ENCODE results near the gene UQCRHL. TPM values are rescaled to one million over a fixed set of nuclear protein-coding genes. Genes with fewer than 3 reads are reported as not detected.

The UQCRHL gene
- total RNA-seq, 4 donors from 2014 or later, result 1.2 to 2.4 (median 1.2) TPM

GRCh38 chr1:15808955-15809354 lies 1.5 kb upstream of the UQCRHL start:
- Histone ChIP-seq H3K27me3 (no peaks in the 10 kb centered on the region), H3K4me3 (no peak overlapping the region), H3K4me1 (no peaks in the 10 kb centered on the region), H3K36me3 (no peaks in the 10 kb centered on the region), H3K9me3 (no peaks in the 10 kb centered on the region), H3K27ac (no peak overlapping the region)
- TF ChIP-seq, protein P1, sequence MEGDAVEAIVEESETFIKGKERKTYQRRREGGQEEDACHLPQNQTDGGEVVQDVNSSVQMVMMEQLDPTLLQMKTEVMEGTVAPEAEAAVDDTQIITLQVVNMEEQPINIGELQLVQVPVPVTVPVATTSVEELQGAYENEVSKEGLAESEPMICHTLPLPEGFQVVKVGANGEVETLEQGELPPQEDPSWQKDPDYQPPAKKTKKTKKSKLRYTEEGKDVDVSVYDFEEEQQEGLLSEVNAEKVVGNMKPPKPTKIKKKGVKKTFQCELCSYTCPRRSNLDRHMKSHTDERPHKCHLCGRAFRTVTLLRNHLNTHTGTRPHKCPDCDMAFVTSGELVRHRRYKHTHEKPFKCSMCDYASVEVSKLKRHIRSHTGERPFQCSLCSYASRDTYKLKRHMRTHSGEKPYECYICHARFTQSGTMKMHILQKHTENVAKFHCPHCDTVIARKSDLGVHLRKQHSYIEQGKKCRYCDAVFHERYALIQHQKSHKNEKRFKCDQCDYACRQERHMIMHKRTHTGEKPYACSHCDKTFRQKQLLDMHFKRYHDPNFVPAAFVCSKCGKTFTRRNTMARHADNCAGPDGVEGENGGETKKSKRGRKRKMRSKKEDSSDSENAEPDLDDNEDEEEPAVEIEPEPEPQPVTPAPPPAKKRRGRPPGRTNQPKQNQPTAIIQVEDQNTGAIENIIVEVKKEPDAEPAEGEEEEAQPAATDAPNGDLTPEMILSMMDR (IDR thresholded peaks at IDR 0.05 in 4 of 5, conservative IDR thresholded peaks at IDR 0.05 in 1 of 5), result no peak
- DNase-seq, result no peak
- ATAC-seq, result no peak
- in situ Hi-C loops (cut with MboI; ENCODE audit: low sequenced_read_pairs in 4 of 4), result loop anchor here in 2 of 4 donors (25.0 kb wide), 3 partner anchors 153 to 253 kb away; partner anchors contain the start of genes FAM131C (in 1 of the 2) and ZBTB17 (in 1 of the 2)
- intact Hi-C loops (cut with DNase I; ENCODE audit: low total_unique reads), result no loop called here

DNA sequence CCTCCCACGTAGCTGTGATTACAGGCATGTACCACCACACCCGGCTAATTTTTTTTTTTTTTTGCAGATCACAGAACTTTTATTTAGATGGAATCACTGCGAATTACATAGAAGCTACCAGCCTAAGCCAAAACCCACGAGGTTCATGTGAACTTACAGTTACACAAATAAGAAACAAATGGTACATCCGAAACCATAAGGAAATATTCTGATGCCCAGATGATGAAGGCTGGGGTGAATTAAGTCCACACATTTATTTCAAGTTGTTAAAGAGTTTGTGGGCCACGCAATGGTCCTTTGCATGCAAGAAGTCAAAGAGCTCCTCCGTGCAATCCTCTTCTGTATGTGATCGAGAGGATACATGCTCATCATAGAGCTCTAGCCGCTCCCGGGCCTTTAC lies 328 bp downstream of the UQCRHL start:
- Histone ChIP-seq H3K4me3 (no peak overlapping the region), H3K9me3 (no peaks in the 10 kb centered on the region), H3K27ac (no peak overlapping the region), H3K27me3 (no peaks in the 10 kb centered on the region), H3K4me1 (no peaks in the 10 kb centered on the region), H3K36me3 (no peaks in the 10 kb centered on the region)
- ATAC-seq, result no peak
- intact Hi-C loops (cut with DNase I; ENCODE audit: low total_unique reads), result no loop called here
- in situ Hi-C loops (cut with MboI; ENCODE audit: low sequenced_read_pairs in 4 of 4), result loop anchor here in 2 of 4 donors (25.0 kb wide), 3 partner anchors 155 to 255 kb away; partner anchors contain the start of genes FAM131C (in 1 of the 2) and ZBTB17 (in 1 of the 2)
- DNase-seq, result no peak
- TF ChIP-seq POLR2A (IDR thresholded peaks at IDR 0.05), result no peak
- TF ChIP-seq, protein P1 (IDR thresholded peaks at IDR 0.05 in 4 of 5, conservative IDR thresholded peaks at IDR 0.05 in 1 of 5), result no peak

DNA sequence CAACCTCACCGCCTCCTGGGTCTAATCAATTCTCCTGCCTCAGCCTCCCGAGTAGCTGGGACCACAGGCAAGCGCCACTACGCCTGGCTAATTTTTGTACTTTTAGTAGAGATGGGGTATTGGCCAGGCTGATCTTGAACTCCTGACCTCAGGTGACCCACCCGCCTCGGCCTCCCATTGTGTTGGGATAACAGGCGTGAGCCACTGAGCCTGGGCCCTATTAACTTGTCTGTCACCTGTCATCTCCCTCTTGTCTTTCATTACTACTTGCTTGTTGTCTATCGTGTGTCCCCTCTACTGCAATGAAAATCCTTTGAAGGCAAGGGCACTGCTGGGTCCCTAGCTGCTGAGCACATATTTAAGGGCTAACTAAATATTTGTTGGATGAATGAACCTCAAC lies 3.4 kb downstream of the UQCRHL start:
- no peak for ATAC-seq

GRCh38 chr1:15803380-15803779 lies 4.1 kb downstream of the UQCRHL start:
- intact Hi-C loops (cut with DNase I; ENCODE audit: low total_unique reads), result no loop called here
- in situ Hi-C loops (cut with MboI; ENCODE audit: low sequenced_read_pairs in 4 of 4), result loop anchor here in 2 of 4 donors (25.0 kb wide), 3 partner anchors 159 to 259 kb away; partner anchors contain the start of genes FAM131C (in 1 of the 2) and ZBTB17 (in 1 of the 2)
- TF ChIP-seq, protein P1 (IDR thresholded peaks at IDR 0.05 in 4 of 5, conservative IDR thresholded peaks at IDR 0.05 in 1 of 5), result peak in 3 of 5 experiments; percentile 26 to 33 (median 29)
- no peak for TF ChIP-seq POLR2A (IDR thresholded peaks at IDR 0.05)
- Histone ChIP-seq H3K27ac (no peak overlapping the region), H3K4me3 (no peak overlapping the region), H3K9me3 (no peaks in the 10 kb centered on the region), H3K4me1 (peaks cover 10 to 17% of the 10 kb centered on the region in 2 donors), H3K36me3 (no peaks in the 10 kb centered on the region), H3K27me3 (no peaks in the 10 kb centered on the region)
- ATAC-seq (no peak), DNase-seq (no peak)

More for the DNA sequence above, 3.4 kb downstream of the UQCRHL start:
- H3K27ac ChIP-seq, result no peak overlapping the region
- TF ChIP-seq POLR2A (IDR thresholded peaks at IDR 0.05), result no peak
- TF ChIP-seq, protein P1 (IDR thresholded peaks at IDR 0.05 in 4 of 5, conservative IDR thresholded peaks at IDR 0.05 in 1 of 5), result no peak
- DNase-seq, result no peak
- no peaks in the 10 kb centered on the region for H3K36me3 ChIP-seq
- no peaks in the 10 kb centered on the region for H3K9me3 ChIP-seq
- H3K4me1 ChIP-seq, result peaks cover 6 to 14% of the 10 kb centered on the region in 2 donors
- no peaks in the 10 kb centered on the region for H3K27me3 ChIP-seq
- in situ Hi-C loops (cut with MboI; ENCODE audit: low sequenced_read_pairs in 4 of 4), result loop anchor here in 2 of 4 donors (25.0 kb wide), 3 partner anchors 158 to 258 kb away; partner anchors contain the start of genes FAM131C (in 1 of the 2) and ZBTB17 (in 1 of the 2)
- no peak overlapping the region for H3K4me3 ChIP-seq
- intact Hi-C loops (cut with DNase I; ENCODE audit: low total_unique reads), result no loop called here
